ENCODE results near the gene ATP6V0D1.

Gene ATP6V0D1

DNA sequence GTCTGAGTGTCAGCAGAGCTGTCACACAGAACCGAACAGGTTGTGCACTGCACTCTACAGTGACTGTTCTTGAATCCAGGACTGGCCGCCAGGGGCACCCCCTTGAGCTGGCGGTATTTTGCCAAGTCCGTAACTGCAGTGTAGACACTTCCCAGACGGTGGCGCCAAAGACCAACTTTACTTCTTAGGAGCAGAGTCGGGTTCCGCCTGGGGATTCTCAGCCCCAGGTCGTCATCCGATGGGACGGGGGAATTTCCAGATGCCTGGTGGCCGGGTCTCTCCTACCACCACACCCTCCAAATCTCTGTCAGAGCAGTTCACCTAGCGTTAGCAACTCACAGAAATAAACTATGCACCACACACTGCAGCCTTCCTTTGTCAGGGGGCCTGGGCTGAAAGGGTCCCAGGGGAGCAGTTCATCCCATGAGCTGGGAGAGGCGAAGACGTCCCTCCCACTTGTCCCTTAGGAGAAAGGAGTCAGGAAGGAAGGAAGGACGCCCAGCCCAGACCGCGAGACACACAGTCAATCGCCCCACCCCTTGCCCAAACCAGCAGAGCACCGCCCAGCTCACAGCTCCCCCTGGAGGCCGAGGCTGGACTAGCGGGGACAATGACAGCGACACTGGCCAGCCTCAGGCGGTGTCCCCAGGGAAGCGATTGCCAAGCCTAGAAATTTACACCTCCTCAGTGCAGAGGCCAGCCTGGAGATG lies 40.3 kb upstream of the ATP6V0D1 start (continued):
- TF ChIP-seq, protein P1, sequence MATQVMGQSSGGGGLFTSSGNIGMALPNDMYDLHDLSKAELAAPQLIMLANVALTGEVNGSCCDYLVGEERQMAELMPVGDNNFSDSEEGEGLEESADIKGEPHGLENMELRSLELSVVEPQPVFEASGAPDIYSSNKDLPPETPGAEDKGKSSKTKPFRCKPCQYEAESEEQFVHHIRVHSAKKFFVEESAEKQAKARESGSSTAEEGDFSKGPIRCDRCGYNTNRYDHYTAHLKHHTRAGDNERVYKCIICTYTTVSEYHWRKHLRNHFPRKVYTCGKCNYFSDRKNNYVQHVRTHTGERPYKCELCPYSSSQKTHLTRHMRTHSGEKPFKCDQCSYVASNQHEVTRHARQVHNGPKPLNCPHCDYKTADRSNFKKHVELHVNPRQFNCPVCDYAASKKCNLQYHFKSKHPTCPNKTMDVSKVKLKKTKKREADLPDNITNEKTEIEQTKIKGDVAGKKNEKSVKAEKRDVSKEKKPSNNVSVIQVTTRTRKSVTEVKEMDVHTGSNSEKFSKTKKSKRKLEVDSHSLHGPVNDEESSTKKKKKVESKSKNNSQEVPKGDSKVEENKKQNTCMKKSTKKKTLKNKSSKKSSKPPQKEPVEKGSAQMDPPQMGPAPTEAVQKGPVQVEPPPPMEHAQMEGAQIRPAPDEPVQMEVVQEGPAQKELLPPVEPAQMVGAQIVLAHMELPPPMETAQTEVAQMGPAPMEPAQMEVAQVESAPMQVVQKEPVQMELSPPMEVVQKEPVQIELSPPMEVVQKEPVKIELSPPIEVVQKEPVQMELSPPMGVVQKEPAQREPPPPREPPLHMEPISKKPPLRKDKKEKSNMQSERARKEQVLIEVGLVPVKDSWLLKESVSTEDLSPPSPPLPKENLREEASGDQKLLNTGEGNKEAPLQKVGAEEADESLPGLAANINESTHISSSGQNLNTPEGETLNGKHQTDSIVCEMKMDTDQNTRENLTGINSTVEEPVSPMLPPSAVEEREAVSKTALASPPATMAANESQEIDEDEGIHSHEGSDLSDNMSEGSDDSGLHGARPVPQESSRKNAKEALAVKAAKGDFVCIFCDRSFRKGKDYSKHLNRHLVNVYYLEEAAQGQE (tag by site-specific recombination; IDR thresholded peaks at IDR 0.05), result 0 out of 2 replicates have a peak, but pooled peaks have one; percentile 20
- TF ChIP-seq KLF7 (tag by site-specific recombination; IDR thresholded peaks at IDR 0.05; ENCODE audit: borderline replicate concordance) (peak; percentile 79; the same call in 1 of the 2 replicates), KLF8 (tag by site-specific recombination; IDR thresholded peaks at IDR 0.05) (peak; percentile 93), ZNF501 (tag by site-specific recombination; IDR thresholded peaks at IDR 0.05) (peak; percentile 54; the same call in 1 of the 2 replicates), MZF1 (tag by site-specific recombination; IDR thresholded peaks at IDR 0.05; ENCODE audit: borderline replicate concordance) (peak; percentile 95), KLF10 (tag by site-specific recombination; IDR thresholded peaks at IDR 0.05) (peak; percentile 49; the same call in 1 of the 2 replicates), ZNF394 (tag by site-specific recombination; IDR thresholded peaks at IDR 0.05; ENCODE audit: borderline replicate concordance) (peak; percentile 52; the same call in 1 of the 2 replicates), ZBTB48 (tag by site-specific recombination; IDR thresholded peaks at IDR 0.05) (peak; percentile 91), SP2 (tag by site-specific recombination; IDR thresholded peaks at IDR 0.05) (peak; percentile 78), ZNF214 (tag by site-specific recombination; IDR thresholded peaks at IDR 0.05; ENCODE audit: borderline replicate concordance) (no peak), ZNF23 (tag by site-specific recombination; IDR thresholded peaks at IDR 0.05; ENCODE audit: borderline replicate concordance) (no peak), ZNF404 (tag by site-specific recombination; IDR thresholded peaks at IDR 0.05) (no peak), ZEB2 (tag by site-specific recombination; IDR thresholded peaks at IDR 0.05) (peak; percentile 80), ZNF10 (tag by site-specific recombination; IDR thresholded peaks at IDR 0.05) (0 out of 2 replicates have a peak, but pooled peaks have one; percentile 16), SETDB1 (IDR thresholded peaks at IDR 0.05; ENCODE audit: insufficient read length, low read length) (peak; percentile 71), HOXD13 (CRISPR knock-in tag; IDR thresholded peaks at IDR 0.05; ENCODE audit: borderline replicate concordance) (no peak), ZNF324 (tag by site-specific recombination; IDR thresholded peaks at IDR 0.05) (no peak), ZSCAN23 (tag by site-specific recombination; IDR thresholded peaks at IDR 0.05) (no peak), ZNF768 (tag by site-specific recombination; IDR thresholded peaks at IDR 0.05) (peak; percentile 62; the same call in 1 of the 2 replicates), ZBTB20 (tag by site-specific recombination; IDR thresholded peaks at IDR 0.05) (peak; percentile 85), IKZF3 (tag by site-specific recombination; IDR thresholded peaks at IDR 0.05) (peak; percentile 99)
- TF ChIP-seq, protein P2, sequence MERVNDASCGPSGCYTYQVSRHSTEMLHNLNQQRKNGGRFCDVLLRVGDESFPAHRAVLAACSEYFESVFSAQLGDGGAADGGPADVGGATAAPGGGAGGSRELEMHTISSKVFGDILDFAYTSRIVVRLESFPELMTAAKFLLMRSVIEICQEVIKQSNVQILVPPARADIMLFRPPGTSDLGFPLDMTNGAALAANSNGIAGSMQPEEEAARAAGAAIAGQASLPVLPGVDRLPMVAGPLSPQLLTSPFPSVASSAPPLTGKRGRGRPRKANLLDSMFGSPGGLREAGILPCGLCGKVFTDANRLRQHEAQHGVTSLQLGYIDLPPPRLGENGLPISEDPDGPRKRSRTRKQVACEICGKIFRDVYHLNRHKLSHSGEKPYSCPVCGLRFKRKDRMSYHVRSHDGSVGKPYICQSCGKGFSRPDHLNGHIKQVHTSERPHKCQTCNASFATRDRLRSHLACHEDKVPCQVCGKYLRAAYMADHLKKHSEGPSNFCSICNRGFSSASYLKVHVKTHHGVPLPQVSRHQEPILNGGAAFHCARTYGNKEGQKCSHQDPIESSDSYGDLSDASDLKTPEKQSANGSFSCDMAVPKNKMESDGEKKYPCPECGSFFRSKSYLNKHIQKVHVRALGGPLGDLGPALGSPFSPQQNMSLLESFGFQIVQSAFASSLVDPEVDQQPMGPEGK (tag by site-specific recombination; IDR thresholded peaks at IDR 0.05), result peak; percentile 94
- TF ChIP-seq, protein P3, sequence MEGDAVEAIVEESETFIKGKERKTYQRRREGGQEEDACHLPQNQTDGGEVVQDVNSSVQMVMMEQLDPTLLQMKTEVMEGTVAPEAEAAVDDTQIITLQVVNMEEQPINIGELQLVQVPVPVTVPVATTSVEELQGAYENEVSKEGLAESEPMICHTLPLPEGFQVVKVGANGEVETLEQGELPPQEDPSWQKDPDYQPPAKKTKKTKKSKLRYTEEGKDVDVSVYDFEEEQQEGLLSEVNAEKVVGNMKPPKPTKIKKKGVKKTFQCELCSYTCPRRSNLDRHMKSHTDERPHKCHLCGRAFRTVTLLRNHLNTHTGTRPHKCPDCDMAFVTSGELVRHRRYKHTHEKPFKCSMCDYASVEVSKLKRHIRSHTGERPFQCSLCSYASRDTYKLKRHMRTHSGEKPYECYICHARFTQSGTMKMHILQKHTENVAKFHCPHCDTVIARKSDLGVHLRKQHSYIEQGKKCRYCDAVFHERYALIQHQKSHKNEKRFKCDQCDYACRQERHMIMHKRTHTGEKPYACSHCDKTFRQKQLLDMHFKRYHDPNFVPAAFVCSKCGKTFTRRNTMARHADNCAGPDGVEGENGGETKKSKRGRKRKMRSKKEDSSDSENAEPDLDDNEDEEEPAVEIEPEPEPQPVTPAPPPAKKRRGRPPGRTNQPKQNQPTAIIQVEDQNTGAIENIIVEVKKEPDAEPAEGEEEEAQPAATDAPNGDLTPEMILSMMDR (tag by site-specific recombination; IDR thresholded peaks at IDR 0.05), result peak; percentile 91
- TF ChIP-seq, protein P4, sequence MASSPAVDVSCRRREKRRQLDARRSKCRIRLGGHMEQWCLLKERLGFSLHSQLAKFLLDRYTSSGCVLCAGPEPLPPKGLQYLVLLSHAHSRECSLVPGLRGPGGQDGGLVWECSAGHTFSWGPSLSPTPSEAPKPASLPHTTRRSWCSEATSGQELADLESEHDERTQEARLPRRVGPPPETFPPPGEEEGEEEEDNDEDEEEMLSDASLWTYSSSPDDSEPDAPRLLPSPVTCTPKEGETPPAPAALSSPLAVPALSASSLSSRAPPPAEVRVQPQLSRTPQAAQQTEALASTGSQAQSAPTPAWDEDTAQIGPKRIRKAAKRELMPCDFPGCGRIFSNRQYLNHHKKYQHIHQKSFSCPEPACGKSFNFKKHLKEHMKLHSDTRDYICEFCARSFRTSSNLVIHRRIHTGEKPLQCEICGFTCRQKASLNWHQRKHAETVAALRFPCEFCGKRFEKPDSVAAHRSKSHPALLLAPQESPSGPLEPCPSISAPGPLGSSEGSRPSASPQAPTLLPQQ (tag by site-specific recombination; IDR thresholded peaks at IDR 0.05), result peak; percentile 69; the same call in 1 of the 2 replicates
- TF ChIP-seq, protein P5, sequence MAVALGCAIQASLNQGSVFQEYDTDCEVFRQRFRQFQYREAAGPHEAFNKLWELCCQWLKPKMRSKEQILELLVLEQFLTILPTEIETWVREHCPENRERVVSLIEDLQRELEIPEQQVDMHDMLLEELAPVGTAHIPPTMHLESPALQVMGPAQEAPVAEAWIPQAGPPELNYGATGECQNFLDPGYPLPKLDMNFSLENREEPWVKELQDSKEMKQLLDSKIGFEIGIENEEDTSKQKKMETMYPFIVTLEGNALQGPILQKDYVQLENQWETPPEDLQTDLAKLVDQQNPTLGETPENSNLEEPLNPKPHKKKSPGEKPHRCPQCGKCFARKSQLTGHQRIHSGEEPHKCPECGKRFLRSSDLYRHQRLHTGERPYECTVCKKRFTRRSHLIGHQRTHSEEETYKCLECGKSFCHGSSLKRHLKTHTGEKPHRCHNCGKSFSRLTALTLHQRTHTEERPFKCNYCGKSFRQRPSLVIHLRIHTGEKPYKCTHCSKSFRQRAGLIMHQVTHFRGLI (tag by site-specific recombination; IDR thresholded peaks at IDR 0.05), result peak; percentile 81
